H1 (cell line): ENCODE data around the gene SDSL. TPM values are rescaled to one million over a fixed set of nuclear protein-coding genes. Genes with fewer than 3 reads are reported as not detected.

ENCODE experiments used
- CTCF ChIA-PET: fragments of 300-600 bp; sonication (Branson Sonifier 250); formaldehyde crosslinking; loops from one replicate; lab custom pipeline; 2021; ENCODE audit not compliant: partially characterized antibody; lab: Charles Lee
- POLR2A ChIA-PET: fragments of 300-600 bp; sonication (Branson Sonifier 250); formaldehyde crosslinking; loops from one replicate; lab custom pipeline; 2021; ENCODE audit warnings: inconsistent platforms; ENCODE audit not compliant: partially characterized antibody; lab: Charles Lee
- DNase-seq, 2 experiments: peaks; one replicate each; pipeline versions ENCODE4 v3.0.0 to v3.0.0-alpha.2; 2010 to 2022; ENCODE audit warnings: low spot score in 2 of 2, low read depth in 1 of 2, mixed read lengths in 1 of 2
- FAIRE-seq: peaks from 2 replicates; lab custom pipeline; 2011; peaks lifted over from hg19 to GRCh38; lab: Jason Lieb, UNC
- H2AFZ ChIP-seq: 2 replicates; pipeline ENCODE4 v1.8.1; 2012; ENCODE audit warnings: low read length, inconsistent platforms
- H2AK5ac ChIP-seq: 2 replicates; pipeline ENCODE4 v1.6.1; 2013; ENCODE audit warnings: low read depth, low read length
- H2BK120ac ChIP-seq: replicated peaks from 2 replicates; pipeline ENCODE3; 2013; ENCODE audit warnings: low read depth, low read length, inconsistent platforms
- H2BK12ac ChIP-seq: 2 replicates; pipeline ENCODE4 v1.6.1; 2013; ENCODE audit warnings: low read depth, low read length
- H2BK15ac ChIP-seq: 2 replicates; pipeline ENCODE4 v1.6.1; 2013; ENCODE audit warnings: low read length
- H2BK20ac ChIP-seq: 2 replicates; pipeline ENCODE4 v1.6.1; 2013; ENCODE audit warnings: low read length
- H2BK5ac ChIP-seq: 2 replicates; pipeline ENCODE4 v1.6.1; 2013; ENCODE audit warnings: low read depth, low read length
- H3K14ac ChIP-seq: 2 replicates; pipeline ENCODE4 v1.6.1; 2013; ENCODE audit warnings: inconsistent platforms; ENCODE audit not compliant: insufficient read length
- H3K18ac ChIP-seq: 2 replicates; pipeline ENCODE4 v1.6.1; 2013; ENCODE audit warnings: low read length; ENCODE audit errors: extremely low read depth
- H3K23ac ChIP-seq: 2 replicates; pipeline ENCODE4 v1.6.1; 2013; ENCODE audit warnings: inconsistent platforms; ENCODE audit not compliant: insufficient read length
- H3K23me2 ChIP-seq: 2 replicates; pipeline ENCODE4 v1.6.1; 2013; ENCODE audit warnings: low read depth, low read length
- H3K27ac ChIP-seq: 2 replicates; pipeline ENCODE4 v1.6.1; 2011; ENCODE audit warnings: low read depth, low read length, inconsistent platforms
- H3K27me3 ChIP-seq, 4 experiments: replicated peaks in 1 of 4; 1 replicate in 1 of 4; 2 replicates in 3 of 4; pipeline versions ENCODE4 v1.6.1 to v1.8.1; 2011 to 2013; ENCODE audit warnings: low read length in 3 of 4, mild to moderate bottlenecking in 3 of 4, inconsistent platforms in 2 of 4, mixed read lengths in 2 of 4, moderate library complexity in 1 of 4; ENCODE audit not compliant: control insufficient read depth in 3 of 4, insufficient read depth in 3 of 4; ENCODE audit errors: extremely low read depth in 1 of 4
- H3K36me3 ChIP-seq, 4 experiments: 2 replicates each; pipeline versions ENCODE4 v1.6.1 to v1.8.1; 2011 to 2013; ENCODE audit warnings: mild to moderate bottlenecking in 4 of 4, low read length in 3 of 4, moderate library complexity in 2 of 4, control low read depth in 1 of 4, inconsistent platforms in 1 of 4; ENCODE audit not compliant: insufficient read depth in 4 of 4, control insufficient read depth in 2 of 4
- H3K4ac ChIP-seq: replicated peaks from 2 replicates; pipeline ENCODE3; 2013; ENCODE audit warnings: low read length, low read depth, mixed read lengths, inconsistent platforms; ENCODE audit not compliant: insufficient read length
- H3K4me1 ChIP-seq, 4 experiments: replicated peaks in 1 of 4; 1 replicate in 1 of 4; 2 replicates in 3 of 4; pipeline versions ENCODE4 v1.6.1 to v1.8.1; 2011 to 2013; ENCODE audit warnings: low read length in 3 of 4, inconsistent platforms in 2 of 4, mixed read lengths in 1 of 4; ENCODE audit not compliant: insufficient read depth in 4 of 4, control insufficient read depth in 3 of 4
- H3K4me2 ChIP-seq, 2 experiments: 2 replicates each; pipeline versions ENCODE4 v1.6.1 to v1.8.1; 2011 to 2013; ENCODE audit warnings: low read depth in 2 of 2, low read length in 2 of 2, control low read depth in 1 of 2, inconsistent platforms in 1 of 2, mild to moderate bottlenecking in 1 of 2; ENCODE audit not compliant: insufficient read depth in 1 of 2
- H3K4me3 ChIP-seq, 4 experiments: fragments of 200-600, 300-600 bp in 1 of 4; sonication (generic), shearing (Covaris generic), sonication (Bioruptor Twin) in 1 of 4; 2 replicates each; pipeline versions ENCODE4 v1.5.1 to v1.8.1; 2011 to 2016; ENCODE audit warnings: low read length in 4 of 4, low read depth in 3 of 4, control low read depth in 2 of 4, inconsistent platforms in 2 of 4, mild to moderate bottlenecking in 2 of 4, mixed read lengths in 1 of 4, moderate library complexity in 1 of 4; ENCODE audit not compliant: insufficient read depth in 2 of 4; ENCODE audit errors: extremely low read depth in 1 of 4
- H3K56ac ChIP-seq: replicated peaks from 2 replicates; pipeline ENCODE3; 2013; ENCODE audit warnings: low read depth, mild to moderate bottlenecking, mixed read lengths, low read length, inconsistent platforms; ENCODE audit not compliant: insufficient read length
- H3K79me1 ChIP-seq: 2 replicates; pipeline ENCODE4 v1.6.1; 2013; ENCODE audit warnings: low read depth, low read length, control low read depth
- H3K79me2 ChIP-seq, 2 experiments: 2 replicates each; pipeline versions ENCODE4 v1.6.1 to v1.8.1; 2012 to 2013; ENCODE audit warnings: low read length in 2 of 2, mild to moderate bottlenecking in 2 of 2, inconsistent platforms in 1 of 2; ENCODE audit not compliant: insufficient read depth in 2 of 2, control insufficient read depth in 1 of 2
- H3K9ac ChIP-seq, 4 experiments: replicated peaks in 1 of 4; 1 replicate in 1 of 4; 2 replicates in 3 of 4; pipeline versions ENCODE4 v1.6.1 to v1.8.1; 2011 to 2013; ENCODE audit warnings: low read depth in 3 of 4, low read length in 3 of 4, control low read depth in 2 of 4, mild to moderate bottlenecking in 2 of 4, moderate library complexity in 2 of 4, inconsistent platforms in 1 of 4; ENCODE audit errors: extremely low read depth in 1 of 4
- H3K9me3 ChIP-seq, 2 experiments: 2 replicates each; pipeline versions ENCODE4 v1.6.1 to v1.8.1; 2012 to 2013; ENCODE audit warnings: mild to moderate bottlenecking in 2 of 2, moderate library complexity in 2 of 2, control low read depth in 1 of 2, inconsistent platforms in 1 of 2, low read depth in 1 of 2, low read length in 1 of 2, mixed read lengths in 1 of 2; ENCODE audit not compliant: insufficient read depth in 2 of 2
- H4K20me1 ChIP-seq, 2 experiments: replicated peaks in 1 of 2; 2 replicates each; pipeline versions ENCODE3 to v1.8.1; 2011 to 2013; ENCODE audit warnings: inconsistent platforms in 2 of 2, low read length in 2 of 2, mild to moderate bottlenecking in 1 of 2; ENCODE audit not compliant: insufficient read depth in 2 of 2, control insufficient read depth in 1 of 2
- H4K5ac ChIP-seq: 2 replicates; pipeline ENCODE4 v1.6.1; 2013; ENCODE audit warnings: low read length, low read depth, mixed read lengths, inconsistent platforms; ENCODE audit not compliant: insufficient read length
- H4K8ac ChIP-seq: 2 replicates; pipeline ENCODE4 v1.8.0; 2013; ENCODE audit warnings: mild to moderate bottlenecking, moderate library complexity, low read length, inconsistent platforms; ENCODE audit not compliant: insufficient read depth; ENCODE audit errors: extremely low read depth
- H4K91ac ChIP-seq: replicated peaks from 2 replicates; pipeline ENCODE3; 2013; ENCODE audit warnings: low read length, mixed read lengths, inconsistent platforms; ENCODE audit not compliant: insufficient read length
- PHF8 ChIP-seq: fragments of 200-600 bp; sonication (generic); conservative IDR thresholded peaks from 2 replicates; pipeline ENCODE4 v1.7.1; 2012; ENCODE audit warnings: low read depth, mild to moderate bottlenecking, inconsistent platforms, low read length, moderate library complexity
- TEAD4 ChIP-seq: IDR thresholded peaks from 2 replicates; pipeline ENCODE4 v1.6.1; 2012; ENCODE audit warnings: low read depth, low read length, inconsistent platforms, mixed read lengths
- WGBS, 2 experiments: shearing (Covaris generic) in 1 of 2; methylation state at CpG; one replicate each; pipeline versions ENCODE4 v1.1.6 to v1.1.7; 2013 to 2015; ENCODE audit warnings: low lambda C conversion rate in 2 of 2, mixed read lengths in 2 of 2, inconsistent platforms in 1 of 2, low coverage in 1 of 2, missing lambda C conversion rate in 1 of 2; ENCODE audit not compliant: insufficient replicate concordance in 2 of 2, insufficient coverage in 1 of 2, insufficient read length in 1 of 2; ENCODE audit errors: extremely low coverage in 1 of 2, missing lambda C conversion rate in 1 of 2; 5-methylcytosine and 5-hydroxymethylcytosine counted together
- polyA plus RNA-seq, 7 experiments: library from polyadenylated mRNA; depleted of rRNA in 3 of 7; stranded (reverse) in 5 of 7; unstranded in 2 of 7; fragments of >200 nt in 5 of 7; fragments of 200-250 nt in 2 of 7; gene quantifications; 1 replicate in 5 of 7; 2 replicates in 1 of 7; 4 replicates in 1 of 7; pipeline versions ENCODE4 v1.2.1 to v1.2.3, GENCODE V29; 2011 to 2013; ENCODE audit warnings: missing spikeins in 2 of 7, mixed read lengths in 2 of 7
- total RNA-seq: library from RNA; stranded (reverse); fragmentation: NEBNext Ultra II Directional; extraction: Animal tissue kit (Norgen Biotek cat#: 25700); gene quantifications from 2 replicates; pipeline ENCODE4 v1.2.1, GENCODE V29; 2021

SDSL gene
- total and polyA plus RNA-seq, 2 of the 8 experiments (the other 6 are each of a cell fraction or from before 2014, with no cell fraction given), result 0.69 to 1.3 TPM

DNA sequence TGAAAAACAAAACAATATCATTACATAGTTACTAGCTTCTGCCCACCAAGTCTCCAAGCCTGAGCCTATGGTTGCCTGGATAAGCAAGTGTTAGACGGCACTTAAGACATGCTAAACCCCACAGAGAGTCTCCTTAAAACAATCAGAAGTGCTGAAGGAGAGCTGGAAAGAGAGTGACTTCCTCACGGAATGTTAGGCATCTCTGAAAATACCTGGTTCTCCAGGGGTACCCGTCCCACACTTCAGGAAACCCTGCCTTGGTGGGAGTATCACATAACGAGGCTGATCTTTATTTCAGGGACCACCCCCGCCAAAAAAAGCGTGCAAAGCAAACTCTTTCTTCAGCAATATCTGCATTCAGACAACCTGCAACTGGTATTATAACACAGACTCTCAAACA is 31.1 kb downstream of the SDSL start:
- 65% methylated on average over 6 of the region's 6 CpGs; no CpG with 5 or more reads in 1 of the 2 experiments for WGBS, 2 experiments
- FAIRE-seq, result no peak
- CTCF ChIA-PET, result interaction anchor here (0.8 to 2.9 kb wide), 5 partner anchors 8 to 459 kb away, joined by 3 to 24 read pairs (median 5); no protein-coding TSS in a partner anchor

More for the DNA sequence above, 31.1 kb downstream of the SDSL start:
- no peak for DNase-seq
- H3K4me2 ChIP-seq, result no peak overlapping the region
- no peak overlapping the region for H3K23ac ChIP-seq
- no peak overlapping the region for H3K4ac ChIP-seq
- no peak overlapping the region for H3K27ac ChIP-seq
- H3K9ac ChIP-seq, result no peak overlapping the region
- H2BK12ac ChIP-seq, result no peak overlapping the region
- POLR2A ChIA-PET, result interaction anchor here (0.7 kb wide), 1 partner anchor 654 kb away, joined by 3 read pairs; no protein-coding TSS in a partner anchor
- H3K4me3 ChIP-seq, result no peak overlapping the region
- H3K36me3 ChIP-seq, result no peaks in the 10 kb centered on the region
- H3K56ac ChIP-seq, result no peak overlapping the region
- H2AFZ ChIP-seq, result no peak overlapping the region
- H4K5ac ChIP-seq, result no peak overlapping the region
- H2BK120ac ChIP-seq, result no peak overlapping the region
- H3K9me3 ChIP-seq, result no peaks in the 10 kb centered on the region
- no peaks in the 10 kb centered on the region for H3K23me2 ChIP-seq
- no peaks in the 10 kb centered on the region for H3K79me2 ChIP-seq
- no peaks in the 10 kb centered on the region for H4K20me1 ChIP-seq
- no peak overlapping the region for H2BK15ac ChIP-seq
- H2AK5ac ChIP-seq, result no peak overlapping the region
- H3K27me3 ChIP-seq, result no peaks in the 10 kb centered on the region
- H3K18ac ChIP-seq, result no peak overlapping the region
- no peak overlapping the region for H3K14ac ChIP-seq
- H4K91ac ChIP-seq, result no peak overlapping the region
- TF ChIP-seq PHF8, result no peak
- 0 out of 2 replicates have a peak, but pooled peaks have one; percentile 30 for TF ChIP-seq TEAD4
- no peak overlapping the region for H4K8ac ChIP-seq
- peaks cover 0 to 3% (median 1%) of the 10 kb centered on the region in 4 experiments; a peak in 3 of 7 replicates for H3K4me1 ChIP-seq
- no peak overlapping the region for H2BK5ac ChIP-seq
- H3K79me1 ChIP-seq, result no peaks in the 10 kb centered on the region
- no peak overlapping the region for H2BK20ac ChIP-seq
